GM12878 (cell line): ENCODE results near the gene CATSPERD. TPM values are rescaled to one million over a fixed set of nuclear protein-coding genes. Genes with fewer than 3 reads are reported as not detected.

Experiments
- ATAC-seq: fragments of 200-7000 bp; cut with Tn5 transposase; 3 replicates; pipeline ENCODE4 v1.9.1; 2020; ENCODE audit warnings: mild to moderate bottlenecking, moderate library complexity
- BruUV-seq: library from RNA; stranded (reverse); fragments of 400-500 nt; replicated peaks from 2 replicates; lab custom pipeline; 2021; lab: Mats Ljungman, UMichigan
- CTCF ChIA-PET: fragments of 300-600 bp; sonication (Branson Sonifier 250); formaldehyde crosslinking; extraction: SDS; loops from one replicate; lab custom pipeline; 2021; ENCODE audit warnings: inconsistent platforms; lab: Yijun Ruan, JAX
- POLR2A ChIA-PET: fragments of 350-600 bp; formaldehyde crosslinking; extraction: SDS; loops from one replicate; lab custom pipeline; 2021; ENCODE audit warnings: inconsistent platforms; lab: Charles Lee
- RAD21 ChIA-PET: fragments of 300-600 bp; sonication (Branson Sonifier 250); formaldehyde crosslinking; loops from one replicate; lab custom pipeline; 2023; ENCODE audit warnings: antibody characterized with exemption; ENCODE audit not compliant: unreplicated experiment; lab: Charles Lee
- SMC1A ChIA-PET: fragments of 300-600 bp; sonication (Branson Sonifier 250); formaldehyde crosslinking; loops from one replicate; lab custom pipeline; 2023; ENCODE audit not compliant: unreplicated experiment, uncharacterized antibody; lab: Charles Lee
- DNase-seq: peaks from one replicate; pipeline ENCODE4 v3.0.0-alpha.2; 2011; ENCODE audit warnings: low read depth, low spot score
- FAIRE-seq: peaks from 3 replicates; lab custom pipeline; 2011; peaks lifted over from hg19 to GRCh38; lab: Jason Lieb, UNC
- H2AFZ ChIP-seq: 2 replicates; pipeline ENCODE4 v1.6.0; 2011; ENCODE audit warnings: low read depth, low read length, control low read depth; ENCODE audit not compliant: control insufficient read depth
- H3K27ac ChIP-seq: 2 replicates; pipeline ENCODE4 v1.5.1; 2011; ENCODE audit warnings: control low read depth; ENCODE audit not compliant: control insufficient read depth, insufficient read depth
- H3K27me3 ChIP-seq, 2 experiments: replicated peaks in 1 of 2; 2 replicates each; pipeline versions ENCODE4 v1.6.0 to v1.6.1; 2011; ENCODE audit warnings: low read length in 1 of 2; ENCODE audit not compliant: control insufficient read depth in 2 of 2, insufficient read depth in 2 of 2
- H3K36me3 ChIP-seq, 2 experiments: 2 replicates each; pipeline ENCODE4 v1.5.1; 2011; ENCODE audit warnings: low read length in 1 of 2; ENCODE audit not compliant: control insufficient read depth in 2 of 2, insufficient read depth in 2 of 2
- H3K4me1 ChIP-seq: 2 replicates; pipeline ENCODE4 v1.6.1; 2011; ENCODE audit warnings: mild to moderate bottlenecking, low read length, moderate library complexity, mixed read lengths; ENCODE audit not compliant: control insufficient read depth, insufficient read depth
- H3K4me2 ChIP-seq: 2 replicates; pipeline ENCODE4 v1.6.0; 2011; ENCODE audit warnings: control low read depth; ENCODE audit not compliant: control insufficient read depth, insufficient read depth
- H3K4me3 ChIP-seq: fragments of 200-600 bp; sonication (generic); 2 replicates; pipeline ENCODE4 v1.5.1; 2016
- H3K79me2 ChIP-seq: 2 replicates; pipeline ENCODE4 v1.6.0; 2011; ENCODE audit warnings: low read length; ENCODE audit not compliant: control insufficient read depth, insufficient read depth
- H3K9ac ChIP-seq: 2 replicates; pipeline ENCODE4 v1.8.0; 2011; ENCODE audit warnings: low read length, control low read depth, mixed read lengths; ENCODE audit not compliant: control insufficient read depth, insufficient read depth
- H3K9me3 ChIP-seq: replicated peaks from 3 replicates; pipeline ENCODE4 v1.5.1; 2011; ENCODE audit warnings: mild to moderate bottlenecking, low read length; ENCODE audit not compliant: control insufficient read depth, insufficient read depth
- H4K20me1 ChIP-seq: 2 replicates; pipeline ENCODE4 v1.6.0; 2011; ENCODE audit not compliant: control insufficient read depth, insufficient read depth
- ASH2L ChIP-seq: fragments of 300-600, 200-600 bp; sonication (generic); IDR thresholded peaks from 2 replicates; pipeline ENCODE4 v1.6.1; 2017; ENCODE audit warnings: low read depth, mild to moderate bottlenecking, borderline replicate concordance
- ATF2 ChIP-seq: IDR thresholded peaks from 2 replicates; pipeline ENCODE4 v1.6.1; 2012; ENCODE audit warnings: low read length, inconsistent platforms
- CBX5 ChIP-seq: sonication (generic); IDR thresholded peaks from 2 replicates; pipeline ENCODE4 v1.6.1; 2016; ENCODE audit warnings: low read depth, moderate library complexity, mild to moderate bottlenecking, inconsistent platforms
- CHD2 ChIP-seq: IDR thresholded peaks from 2 replicates; pipeline ENCODE4 v1.6.1; 2011; ENCODE audit warnings: low read depth, low read length, improper control_type of control experiment, borderline replicate concordance
- EGR1 ChIP-seq, 2 experiments: IDR thresholded peaks; 1 replicate in 1 of 2; 2 replicates in 1 of 2; pipeline ENCODE4 v1.6.1; 2011 to 2012; ENCODE audit warnings: low read depth in 2 of 2, low read length in 2 of 2, borderline replicate concordance in 1 of 2, mild to moderate bottlenecking in 1 of 2, moderate library complexity in 1 of 2
- HCFC1 ChIP-seq: fragments of 150-350 bp; IDR thresholded peaks from 2 replicates; pipeline ENCODE4 v1.6.1; 2014; ENCODE audit warnings: low read length
- HDAC2 ChIP-seq: fragments of 200-600 bp; sonication (generic); IDR thresholded peaks from 2 replicates; pipeline ENCODE4 v1.6.1; 2017
- HDGF ChIP-seq: fragments of 450-650 bp; IDR thresholded peaks from 2 replicates; pipeline ENCODE4 v1.6.1; 2016; ENCODE audit warnings: antibody characterized with exemption
- MLLT1 ChIP-seq: fragments of 450-650 bp; IDR thresholded peaks from 2 replicates; pipeline ENCODE4 v1.6.1; 2016; ENCODE audit warnings: mild to moderate bottlenecking
- MYC ChIP-seq: IDR thresholded peaks from 2 replicates; pipeline ENCODE4 v1.6.1; 2011; ENCODE audit warnings: mild to moderate bottlenecking, low read length, moderate library complexity, inconsistent platforms; ENCODE audit not compliant: insufficient read depth, insufficient replicate concordance, insufficient read length, severe bottlenecking
- NFYB ChIP-seq: IDR thresholded peaks from 2 replicates; pipeline ENCODE4 v1.6.1; 2011; ENCODE audit warnings: low read depth, mild to moderate bottlenecking, low read length, improper control_type of control experiment, moderate library complexity; ENCODE audit not compliant: insufficient read depth
- RAD21 ChIP-seq: IDR thresholded peaks from 2 replicates; pipeline ENCODE4 v1.6.1; 2011; ENCODE audit warnings: mild to moderate bottlenecking, low read depth, low read length, moderate library complexity; ENCODE audit not compliant: insufficient read depth
- SKIL ChIP-seq: fragments of 450-650 bp; IDR thresholded peaks from 2 replicates; pipeline ENCODE4 v1.6.1; 2017; ENCODE audit warnings: mild to moderate bottlenecking, low read depth, inconsistent platforms; ENCODE audit not compliant: poor library complexity, severe bottlenecking
- STAT3 ChIP-seq: IDR thresholded peaks from 2 replicates; pipeline ENCODE4 v1.6.1; 2011; ENCODE audit warnings: low read depth, low read length, improper control_type of control experiment
- ZNF207 ChIP-seq: fragments of 450-650 bp; IDR thresholded peaks from 2 replicates; pipeline ENCODE4 v1.6.1; 2014; ENCODE audit warnings: antibody characterized with exemption, mild to moderate bottlenecking, borderline replicate concordance
- WGBS: methylation state at CpG from one replicate; pipeline ENCODE4 v1.1.6; 2016; ENCODE audit warnings: low lambda C conversion rate; ENCODE audit not compliant: insufficient replicate concordance, insufficient coverage; ENCODE audit errors: missing lambda C conversion rate; 5-methylcytosine and 5-hydroxymethylcytosine counted together
- in situ Hi-C: fragments of 300-500 bp; cut with MboI; formaldehyde crosslinking; loops from 9 replicates; pipeline ENCODE4 v1.14.3; 2018; ENCODE audit warnings: mixed read lengths
- intact Hi-C: fragments of 100-400 bp; cut with micrococcal nuclease; formaldehyde crosslinking; loops from one replicate; pipeline ENCODE4 v1.14.2; 2022; ENCODE audit not compliant: unreplicated experiment
- polyA plus RNA-seq, 11 experiments: library from polyadenylated mRNA; depleted of rRNA in 4 of 11; unstranded in 6 of 11; stranded (reverse) in 5 of 11; fragments of >200 nt; fragmentation: Nextera tagmentation in 4 of 11; fragmentation: Illumina TruSeq in 1 of 11; extraction: Ambion mirVana in 4 of 11; extraction: Trizol in 1 of 11; gene quantifications; 1 replicate in 1 of 11; 2 replicates in 10 of 11; pipeline versions ENCODE4 v1.2.1 to v1.2.3, GENCODE V29; 2011 to 2016; ENCODE audit warnings: inconsistent platforms in 2 of 11, missing spikeins in 2 of 11, low read depth in 1 of 11
- total RNA-seq, 4 experiments: library from RNA; depleted of rRNA in 3 of 4; stranded (reverse); fragments of >200 nt in 3 of 4; fragmentation: Illumina TruSeq in 1 of 4; extraction: Trizol in 1 of 4; gene quantifications; 2 replicates each; pipeline versions ENCODE4 v1.2.1 to v1.2.3, GENCODE V29; 2013 to 2021

The CATSPERD gene
- total and polyA plus RNA-seq, 10 of the 15 experiments (the other 5 are each of a cell fraction or from before 2014, with no cell fraction given), result 0.02 to 0.38 (median 0.11) TPM; not detected in 5

- intact Hi-C loops, result loop anchor here (10.0 kb wide), 1 partner anchor 225 kb away; no protein-coding TSS in a partner anchor
- no peak for ATAC-seq
- WGBS, result 43% methylated on average over 37 of the region's 37 CpGs
- H4K20me1 ChIP-seq, result no peaks in the 10 kb centered on the region
- ChIA-PET POLR2A (no interaction called here), SMC1A (no interaction called here), CTCF (no interaction called here), RAD21 (no interaction called here)
- no peaks in the 10 kb centered on the region for H3K36me3 ChIP-seq
- no peak overlapping the region for H3K4me3 ChIP-seq
- H3K79me2 ChIP-seq, result no peaks in the 10 kb centered on the region
- BruUV-seq, result no TSS peak
- H3K4me1 ChIP-seq, result peaks cover 7% of the 10 kb centered on the region
- H3K4me2 ChIP-seq, result no peak overlapping the region
- no peak overlapping the region for H3K27ac ChIP-seq
- in situ Hi-C loops, result no loop called here
- H2AFZ ChIP-seq, result no peak overlapping the region
- no peaks in the 10 kb centered on the region for H3K9me3 ChIP-seq
- H3K27me3 ChIP-seq, result no peaks in the 10 kb centered on the region; a peak in 2 of 4 replicates
- no peak for FAIRE-seq
- no peak overlapping the region for H3K9ac ChIP-seq
- DNase-seq, result no peak
- TF ChIP-seq MLLT1 (no peak), ZNF207 (no peak), SKIL (no peak), CHD2 (no peak), NFYB (no peak), HCFC1 (no peak), STAT3 (no peak), ATF2 (no peak), EGR1 (IDR thresholded peaks at IDR 0.05; ENCODE audit: borderline replicate concordance in 1 of 2, low read depth in 2 of 2, low read length in 2 of 2) (no peak), ASH2L (no peak), HDGF (no peak), CBX5 (no peak), MYC (no peak), HDAC2 (no peak), RAD21 (no peak)
Observed at GRCh38 chr19:5799247-5800241, 79.1 kb downstream of the CATSPERD start.
